ENCODE results near the gene INTS6.

Gene INTS6, protein sequence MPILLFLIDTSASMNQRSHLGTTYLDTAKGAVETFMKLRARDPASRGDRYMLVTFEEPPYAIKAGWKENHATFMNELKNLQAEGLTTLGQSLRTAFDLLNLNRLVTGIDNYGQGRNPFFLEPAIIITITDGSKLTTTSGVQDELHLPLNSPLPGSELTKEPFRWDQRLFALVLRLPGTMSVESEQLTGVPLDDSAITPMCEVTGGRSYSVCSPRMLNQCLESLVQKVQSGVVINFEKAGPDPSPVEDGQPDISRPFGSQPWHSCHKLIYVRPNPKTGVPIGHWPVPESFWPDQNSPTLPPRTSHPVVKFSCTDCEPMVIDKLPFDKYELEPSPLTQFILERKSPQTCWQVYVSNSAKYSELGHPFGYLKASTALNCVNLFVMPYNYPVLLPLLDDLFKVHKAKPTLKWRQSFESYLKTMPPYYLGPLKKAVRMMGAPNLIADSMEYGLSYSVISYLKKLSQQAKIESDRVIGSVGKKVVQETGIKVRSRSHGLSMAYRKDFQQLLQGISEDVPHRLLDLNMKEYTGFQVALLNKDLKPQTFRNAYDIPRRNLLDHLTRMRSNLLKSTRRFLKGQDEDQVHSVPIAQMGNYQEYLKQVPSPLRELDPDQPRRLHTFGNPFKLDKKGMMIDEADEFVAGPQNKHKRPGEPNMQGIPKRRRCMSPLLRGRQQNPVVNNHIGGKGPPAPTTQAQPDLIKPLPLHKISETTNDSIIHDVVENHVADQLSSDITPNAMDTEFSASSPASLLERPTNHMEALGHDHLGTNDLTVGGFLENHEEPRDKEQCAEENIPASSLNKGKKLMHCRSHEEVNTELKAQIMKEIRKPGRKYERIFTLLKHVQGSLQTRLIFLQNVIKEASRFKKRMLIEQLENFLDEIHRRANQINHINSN

DNA sequence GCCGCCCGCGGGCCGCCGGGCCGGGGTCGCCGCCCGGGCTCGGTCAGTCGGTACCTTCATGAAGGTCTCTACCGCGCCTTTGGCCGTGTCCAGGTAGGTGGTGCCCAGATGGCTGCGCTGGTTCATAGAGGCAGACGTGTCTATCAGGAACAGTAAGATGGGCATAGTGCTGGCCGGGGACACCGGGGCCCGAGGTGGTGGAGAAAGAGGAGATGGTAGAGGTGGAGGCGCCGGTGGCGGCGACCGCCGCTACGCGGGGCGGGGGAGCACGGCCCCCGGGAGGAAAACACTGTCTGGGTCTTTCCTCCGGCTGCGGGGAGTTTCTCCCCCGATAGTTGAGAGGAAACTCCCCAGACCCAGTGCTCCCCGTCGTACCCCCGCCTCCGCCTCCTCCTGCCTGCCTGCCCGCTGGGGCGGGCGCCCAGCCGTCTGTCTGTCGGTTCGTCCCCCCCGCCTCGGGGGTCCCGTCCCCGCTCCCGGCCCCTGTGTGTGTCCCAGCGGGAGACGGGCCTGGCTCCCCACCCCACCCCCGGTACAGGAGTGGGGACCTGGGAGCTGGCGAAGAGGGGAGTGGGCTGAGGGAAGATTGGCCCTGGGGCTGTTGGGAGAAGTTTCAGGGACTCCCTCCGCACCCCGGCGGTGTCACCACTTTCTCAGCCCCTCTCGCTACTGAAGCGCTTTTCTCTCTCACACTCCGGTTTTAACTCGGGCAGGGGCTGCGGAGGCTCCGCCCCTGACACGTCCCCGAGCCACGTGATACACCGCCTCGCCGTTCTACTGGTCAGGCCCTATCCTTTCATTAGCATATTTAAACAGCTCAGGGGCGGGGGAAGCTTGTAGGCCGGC is at the start of gene INTS6:
Gene INTS6, minus strand, starts transcription at position 676 of the 846 bp plus-strand sequence. Its CDS starts 511 bp downstream, at position 165.
- peak; percentile 100 for DNase-seq (ENCODE audit: low read depth)

DNA sequence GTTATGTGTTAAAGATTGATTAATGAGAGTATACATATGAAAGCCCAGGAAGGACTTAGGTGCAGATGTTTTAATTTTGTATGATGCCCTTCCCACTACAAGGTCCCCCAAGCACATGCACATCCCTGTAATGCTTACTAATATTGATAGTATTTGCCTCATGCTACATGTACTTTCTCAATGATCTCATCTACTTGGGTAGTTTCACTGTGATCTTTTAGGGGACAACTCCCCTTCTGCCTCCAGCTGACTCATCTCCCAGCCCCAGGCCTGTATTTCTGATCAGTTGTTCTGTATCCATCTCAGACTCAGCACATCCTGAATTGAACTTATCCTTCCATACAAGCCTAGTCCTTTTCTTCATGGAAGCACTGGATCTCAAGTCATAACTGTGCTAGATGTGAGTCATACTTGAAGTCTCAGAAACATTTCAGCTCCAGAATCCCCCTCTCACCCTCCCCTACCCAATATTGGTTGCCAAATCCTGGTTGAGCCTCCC is 49.4 kb upstream of the INTS6 start:
- peak; percentile 48 for DNase-seq (ENCODE audit: low read depth)

DNA sequence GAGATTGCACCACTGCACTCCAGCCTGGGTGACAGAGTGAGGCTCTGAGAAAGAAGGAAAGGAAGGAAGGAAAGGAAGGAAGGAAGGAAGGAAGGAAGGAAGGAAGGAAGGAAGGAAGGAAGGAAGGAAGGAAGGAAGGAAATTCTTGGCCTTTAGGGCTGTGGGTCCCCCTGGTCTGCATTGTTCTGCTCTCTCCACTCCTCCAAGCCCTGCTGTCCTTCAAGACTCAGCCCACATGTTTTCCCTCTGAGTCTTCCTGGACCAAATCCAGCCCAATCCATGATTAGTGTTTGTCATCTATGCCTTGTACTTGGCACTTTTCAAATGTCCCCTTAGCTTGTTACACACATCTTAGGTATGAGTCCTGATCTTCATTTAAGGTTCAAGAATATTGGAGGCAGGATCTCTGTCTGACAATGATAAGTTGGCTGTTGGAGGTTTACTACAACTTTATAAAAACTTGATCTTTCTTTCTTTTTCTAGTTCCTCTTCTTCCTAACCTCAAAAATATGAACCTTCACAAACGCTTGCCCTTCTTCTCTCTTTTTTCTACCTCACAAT is 48.8 kb upstream of the INTS6 start:
- peak; percentile 88 for DNase-seq (ENCODE audit: low read depth)

DNA sequence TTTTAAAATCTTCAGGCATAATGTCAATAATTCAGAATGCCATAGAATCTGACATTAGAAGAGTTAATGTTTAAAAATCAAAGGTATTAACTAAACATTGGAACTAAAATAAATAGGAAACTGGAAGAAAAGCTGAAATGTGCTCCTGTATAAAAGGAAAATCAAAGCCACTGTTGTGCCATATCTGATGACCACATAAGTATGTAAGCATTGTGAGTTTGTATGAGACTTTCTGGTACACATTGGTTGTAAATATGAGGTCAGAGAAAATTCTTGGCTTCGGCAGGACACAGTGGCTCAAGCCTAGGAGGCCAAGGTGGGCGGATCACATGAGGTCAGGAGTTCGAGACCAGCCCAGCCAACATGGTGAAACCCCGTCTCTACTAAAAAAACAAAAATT is 48.3 kb upstream of the INTS6 start:
- DNase-seq (ENCODE audit: low read depth): no peak

DNA sequence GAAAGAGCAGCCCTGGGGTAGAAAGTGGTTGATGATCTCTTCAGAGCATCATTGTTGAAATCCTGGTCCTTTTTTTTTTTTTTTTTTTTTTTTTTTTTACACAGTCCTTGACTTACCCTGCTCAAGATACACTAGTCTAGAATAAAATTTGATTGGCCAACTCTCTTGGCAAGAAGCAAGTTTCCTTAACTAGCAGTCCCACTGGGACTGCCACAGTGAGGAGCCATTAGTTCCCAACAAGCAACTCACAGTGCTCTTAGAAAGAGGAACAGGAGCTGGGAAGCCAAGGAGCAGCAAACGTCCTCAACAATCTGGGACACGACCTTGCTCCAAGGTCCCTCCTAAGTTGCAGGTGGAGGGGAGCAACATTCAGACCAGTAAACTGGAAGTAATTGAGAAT is 47.9 kb upstream of the INTS6 start:
- no peak for DNase-seq (ENCODE audit: low read depth)

DNA sequence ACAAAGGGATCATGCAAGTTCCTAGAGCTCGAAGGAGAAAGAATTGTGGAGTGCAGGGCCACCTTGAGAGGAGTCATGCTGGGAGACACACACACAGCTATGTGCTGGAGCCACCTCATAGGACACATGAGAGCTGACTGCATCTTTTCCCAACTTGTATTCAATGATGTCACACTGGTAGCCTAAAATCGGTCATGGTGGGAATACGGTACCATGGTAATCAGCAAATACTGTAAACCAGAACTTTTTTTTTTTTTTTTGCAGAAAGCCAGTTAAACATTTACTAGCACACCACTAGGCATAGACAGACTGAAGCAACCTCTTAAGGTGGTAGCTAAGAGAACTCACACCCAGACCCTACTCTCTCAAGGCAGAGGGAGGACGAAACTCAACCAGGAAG is 47.0 kb upstream of the INTS6 start:
- no peak for DNase-seq (ENCODE audit: low read depth)

DNA sequence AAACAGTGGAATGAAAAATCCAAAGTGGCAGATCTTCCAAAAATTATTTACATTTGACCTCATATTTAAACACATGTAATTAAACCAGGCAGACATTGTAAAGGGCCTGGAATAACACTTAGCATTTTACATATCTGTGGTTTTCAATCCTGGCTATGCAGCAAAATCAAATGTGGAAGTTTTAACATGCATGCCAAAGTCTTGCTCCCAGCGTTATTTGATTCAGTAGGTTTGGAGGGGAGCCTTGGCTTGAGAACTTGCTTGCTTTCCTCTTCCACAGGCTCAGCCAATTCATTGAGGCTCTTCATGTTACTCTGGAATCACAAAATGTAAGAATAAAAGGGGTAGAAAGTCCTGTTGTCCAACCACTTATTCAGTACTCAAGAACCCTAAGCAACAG is 42.5 kb upstream of the INTS6 start:
- DNase-seq (ENCODE audit: low read depth): no peak

DNA sequence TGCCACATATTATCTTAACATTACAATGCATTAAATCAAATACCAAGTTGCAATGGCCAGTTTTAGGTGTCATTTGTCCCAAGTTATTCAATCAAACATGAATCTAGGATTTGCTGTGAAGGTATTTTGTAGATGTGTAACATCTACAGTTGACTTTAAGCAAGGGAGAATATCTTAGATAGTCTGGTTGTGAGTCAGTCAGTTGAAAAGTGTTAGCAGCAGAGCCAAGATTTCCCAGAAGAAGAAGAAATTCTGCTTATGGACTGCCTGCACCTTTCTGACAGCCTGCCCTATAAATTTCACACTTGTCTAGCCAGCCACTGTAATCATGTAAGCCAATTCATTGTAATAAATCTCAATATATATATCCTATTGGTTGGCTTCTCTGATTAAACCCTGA is 41.3 kb upstream of the INTS6 start:
- peak; percentile 66 for DNase-seq (ENCODE audit: low read depth)

DNA sequence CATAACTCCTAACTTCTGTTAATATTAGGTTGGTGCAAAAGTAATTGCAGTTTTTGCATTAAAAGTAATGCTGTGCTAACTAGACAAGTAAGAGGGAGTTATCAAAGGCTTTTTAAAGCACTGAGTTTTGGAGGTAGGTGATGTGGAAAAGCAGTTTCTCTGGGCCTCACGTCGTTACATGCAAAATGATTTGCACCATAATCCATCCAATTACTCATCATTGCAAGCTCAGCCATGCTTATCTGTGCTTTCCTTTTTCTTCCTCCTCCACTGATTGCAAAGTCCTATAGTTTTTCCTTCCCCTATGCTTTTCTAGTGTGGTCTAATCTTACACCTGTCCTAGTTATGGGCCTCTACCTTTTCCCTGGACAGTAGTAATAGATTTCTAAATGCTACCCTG is 35.4 kb upstream of the INTS6 start:
- no peak for DNase-seq (ENCODE audit: low read depth)

DNA sequence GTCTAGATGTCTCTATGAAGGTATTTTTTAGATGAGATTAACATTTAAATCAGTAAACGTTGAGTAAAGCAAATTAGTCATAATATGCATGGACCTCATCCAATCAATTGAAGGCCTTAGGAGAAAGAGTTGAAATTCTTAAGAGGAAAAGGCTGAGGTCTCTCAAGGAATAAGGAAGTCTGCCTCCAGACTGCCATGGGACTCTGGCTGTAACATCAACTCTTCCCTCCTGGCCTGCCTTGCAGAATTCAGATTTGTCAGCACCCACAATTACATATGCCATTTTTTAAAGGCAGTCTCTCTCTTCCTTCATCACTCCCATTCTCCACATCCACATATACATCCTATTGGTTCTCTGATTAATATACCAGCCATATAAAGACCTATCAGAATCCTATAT is 28.8 kb upstream of the INTS6 start:
- DNase-seq (ENCODE audit: low read depth): no peak

DNA sequence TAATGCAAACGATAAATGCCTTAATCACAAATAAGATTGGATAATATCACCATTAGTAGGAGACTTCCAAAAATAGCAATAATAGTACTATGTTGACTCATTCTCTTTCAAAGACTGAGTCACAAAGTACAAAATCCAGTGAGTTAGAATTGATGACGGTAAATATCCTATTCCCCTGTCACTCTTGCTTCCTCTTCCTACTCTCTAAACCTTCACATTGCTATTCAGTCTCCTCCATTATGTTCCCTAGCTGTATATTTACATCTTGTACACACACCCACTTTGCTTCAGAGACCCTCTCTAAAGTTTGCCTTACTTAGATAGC is 26.3 kb upstream of the INTS6 start:
- DNase-seq (ENCODE audit: low read depth): peak; percentile 75

DNA sequence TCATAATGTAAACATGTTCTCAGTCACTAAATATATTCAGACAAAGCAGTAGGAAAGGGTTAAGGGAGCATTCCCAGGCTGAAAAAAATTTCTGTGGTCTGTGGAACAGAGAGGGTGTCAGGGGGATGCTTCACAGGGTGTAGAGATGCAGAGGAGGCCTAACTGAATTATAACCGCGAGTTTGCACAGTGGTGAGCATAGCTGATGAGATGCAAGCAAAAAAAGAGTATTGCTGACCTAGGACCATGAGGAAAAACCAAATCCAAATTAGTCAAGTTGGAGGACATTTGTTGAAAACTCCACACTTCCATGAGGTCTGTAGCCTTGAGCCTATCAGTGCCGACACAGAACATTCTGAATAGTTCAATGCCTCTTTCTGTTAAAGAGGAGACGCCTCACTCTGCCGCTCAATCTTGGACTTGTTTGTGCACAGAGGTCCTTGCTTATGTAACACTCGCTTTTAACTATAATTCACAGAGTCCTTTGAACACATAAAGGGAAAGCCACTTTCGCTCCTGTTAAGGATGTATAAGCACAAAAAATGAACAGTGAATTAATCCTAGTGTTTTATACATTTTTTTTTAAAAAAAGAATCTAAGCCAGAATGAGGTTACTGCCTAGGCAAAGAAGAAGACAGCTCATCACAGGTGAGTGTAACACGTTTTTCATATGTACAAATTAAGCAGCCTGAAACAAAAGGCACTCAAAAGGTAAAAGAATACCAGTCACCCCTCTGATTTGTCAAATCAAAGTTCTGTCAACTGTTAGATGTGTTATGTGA is 25.8 kb upstream of the INTS6 start:
- DNase-seq (ENCODE audit: low read depth): no peak

DNA sequence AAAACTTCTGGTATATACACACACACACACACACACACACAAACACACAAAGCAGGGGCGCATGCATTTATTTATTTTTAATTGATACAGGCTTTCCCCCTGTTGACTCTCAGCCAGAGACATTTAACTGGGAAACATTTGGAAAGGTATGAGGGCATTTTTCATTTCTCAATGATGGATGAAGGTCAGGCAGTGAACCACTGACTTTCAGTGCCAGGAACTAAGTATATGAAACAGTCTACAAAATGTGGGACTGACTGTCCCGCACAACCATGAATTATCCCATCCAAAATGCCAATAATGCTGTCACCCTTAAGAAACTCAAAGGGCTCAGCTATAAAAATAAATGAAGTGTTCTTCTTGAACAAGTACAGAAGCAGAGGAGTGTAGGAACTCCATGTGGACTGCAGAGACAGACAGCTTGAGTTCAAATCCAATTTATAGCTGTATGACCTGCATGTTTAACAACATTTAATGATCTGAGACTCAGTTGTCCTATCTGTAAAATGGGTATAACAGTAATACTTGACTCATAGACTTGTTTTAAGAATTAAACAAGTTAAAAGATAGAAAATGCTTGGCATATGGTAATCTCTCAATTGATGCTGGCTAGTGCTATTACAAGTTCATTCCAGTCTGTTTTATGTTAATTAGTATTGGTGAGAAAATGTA is 25.0 kb upstream of the INTS6 start:
- no peak for DNase-seq (ENCODE audit: low read depth)

DNA sequence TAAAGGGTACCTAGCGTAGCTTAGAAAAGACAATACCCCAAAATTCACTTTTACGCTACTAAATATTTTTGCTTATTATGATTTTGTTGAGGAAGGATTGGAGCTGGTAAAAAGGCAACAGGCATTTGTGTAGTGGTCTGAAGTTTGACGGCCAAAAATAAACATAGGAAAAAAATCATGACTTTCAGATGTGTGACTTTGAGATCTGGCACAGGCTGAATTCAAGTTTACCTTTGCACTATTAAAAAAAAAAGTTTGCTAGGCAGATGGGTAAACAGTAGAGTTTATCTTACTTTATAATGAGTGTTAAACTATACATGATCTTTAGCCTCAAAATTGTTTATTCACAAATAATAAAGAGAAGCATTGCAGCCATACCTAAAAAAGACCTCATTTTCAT is 24.3 kb upstream of the INTS6 start:
- no peak for DNase-seq (ENCODE audit: low read depth)

DNA sequence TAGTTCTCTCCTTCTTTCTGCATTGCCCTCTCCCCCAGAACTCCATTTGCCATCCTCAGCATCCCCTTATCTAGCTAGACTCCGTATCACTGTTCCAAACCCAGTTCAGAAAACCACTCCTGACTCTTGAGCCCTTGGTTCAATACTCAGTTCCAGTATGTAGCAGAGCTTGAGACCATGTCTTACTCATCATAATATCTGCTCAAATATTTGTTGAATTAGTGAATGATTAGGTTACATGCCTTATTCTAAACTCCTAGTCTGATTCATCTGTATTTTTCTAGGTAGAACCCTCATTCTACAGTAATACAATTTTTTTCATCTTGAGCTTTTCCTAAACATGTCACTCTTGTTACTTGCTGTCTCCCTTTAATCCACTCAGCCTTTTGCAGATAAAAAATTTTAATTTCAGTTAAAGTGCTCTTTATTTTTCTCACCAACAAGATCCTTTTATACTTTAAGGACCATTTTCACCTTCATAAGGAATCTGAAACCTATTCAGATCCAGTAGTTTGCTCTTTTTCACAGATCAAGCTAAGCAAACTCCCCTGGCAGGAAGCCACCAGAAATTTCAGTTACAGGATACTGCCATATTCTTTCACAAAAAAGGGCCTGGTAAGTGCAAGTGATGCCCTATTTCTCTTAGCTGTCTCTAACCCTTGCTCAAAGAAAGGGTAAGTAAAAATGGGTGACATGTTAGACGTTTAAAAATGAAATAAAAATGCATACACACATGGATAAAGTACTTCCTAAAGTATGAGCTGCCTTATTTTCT is 23.1 kb upstream of the INTS6 start:
- peak; percentile 12 for DNase-seq (ENCODE audit: low read depth)

DNA sequence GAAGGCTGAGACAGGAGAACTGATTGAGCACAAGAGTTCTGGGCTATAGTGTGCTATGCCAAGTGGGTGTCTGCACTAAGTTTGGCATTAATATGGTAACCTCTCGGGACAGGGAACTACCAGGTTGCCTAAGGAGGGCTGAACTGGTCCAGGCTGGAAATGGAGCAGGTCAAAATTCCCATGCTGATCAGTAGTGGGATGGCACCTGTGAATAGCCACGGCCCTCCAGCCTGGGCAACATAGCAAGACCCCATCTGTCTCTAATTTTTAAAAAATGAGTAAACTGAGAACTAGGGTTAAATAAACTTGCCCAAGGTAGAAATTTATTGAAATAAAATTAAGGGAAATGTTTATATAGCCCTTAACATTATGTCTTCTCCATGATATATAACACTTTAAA is 17.0 kb upstream of the INTS6 start:
- no peak for DNase-seq (ENCODE audit: low read depth)

DNA sequence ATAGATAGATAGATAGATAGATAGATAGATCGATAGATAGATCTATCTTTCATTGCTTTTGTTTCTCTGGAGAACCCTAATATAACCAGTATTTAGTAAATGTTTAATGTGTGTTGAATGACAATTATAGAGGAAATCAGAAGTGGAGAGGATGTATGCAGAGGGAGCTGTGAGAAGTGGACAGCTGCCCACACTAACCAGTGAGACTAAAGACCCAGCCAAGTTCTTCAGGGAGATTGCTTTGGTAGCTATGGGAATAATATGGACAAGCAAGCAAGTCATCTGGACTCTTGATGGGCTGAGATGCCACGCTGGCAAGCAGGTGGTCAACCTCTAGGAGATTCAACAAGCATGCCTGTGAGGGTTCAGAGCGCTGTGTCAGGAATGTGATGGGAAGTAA is 14.9 kb upstream of the INTS6 start:
- DNase-seq (ENCODE audit: low read depth): no peak

DNA sequence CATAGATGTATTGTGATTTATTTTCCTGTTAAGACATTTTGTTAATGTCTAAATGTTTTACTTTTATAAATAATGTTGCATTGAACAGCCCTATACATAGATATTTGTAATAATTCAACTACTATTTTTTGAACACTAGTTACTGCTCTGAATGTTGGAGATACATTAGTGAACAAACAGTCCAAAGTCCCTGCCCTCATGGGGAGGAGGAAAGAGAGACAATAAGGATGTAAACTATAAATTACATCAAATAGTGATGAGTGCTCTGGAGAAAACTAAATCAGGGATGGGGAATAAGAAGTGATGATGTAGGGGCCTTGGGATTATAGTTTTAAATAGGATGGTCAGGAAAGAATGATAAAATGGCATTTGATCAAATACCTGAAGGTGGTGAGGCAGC is 12.3 kb upstream of the INTS6 start:
- DNase-seq (ENCODE audit: low read depth): no peak

DNA sequence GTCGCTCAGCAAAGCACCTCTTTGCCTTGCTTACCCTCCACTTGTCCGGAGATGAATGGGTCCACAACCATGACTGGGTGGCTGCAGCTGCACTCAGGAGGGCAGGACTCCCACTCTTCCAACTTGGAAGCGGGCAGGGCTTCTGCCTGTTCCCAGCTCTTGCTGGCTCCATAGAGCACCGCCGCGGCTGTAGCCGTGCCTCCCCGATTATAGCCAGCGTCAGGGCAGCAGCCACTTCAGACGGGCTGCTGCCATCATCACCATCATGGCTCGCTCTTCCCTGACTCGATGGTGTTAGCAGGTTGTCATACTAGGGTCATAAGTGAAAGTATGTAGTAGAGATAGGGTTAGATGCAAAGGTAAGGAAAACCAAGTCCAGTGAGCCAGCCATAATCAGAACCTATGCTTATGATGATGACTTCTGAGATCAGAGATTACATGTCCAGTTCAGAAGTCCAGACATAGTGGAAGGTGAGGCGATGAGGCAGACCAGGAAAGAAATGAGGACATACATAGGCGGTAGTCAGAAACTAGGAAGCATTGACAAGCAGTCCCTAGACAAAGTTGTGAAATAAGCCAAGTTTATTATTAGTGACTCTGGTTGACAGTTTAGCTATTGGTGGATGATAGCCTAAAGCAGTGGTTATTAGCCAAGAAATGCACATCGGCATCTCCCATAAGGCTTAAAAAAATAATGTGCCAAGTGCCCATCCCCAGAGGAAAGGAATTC is 4.4 kb upstream of the INTS6 start:
- DNase-seq (ENCODE audit: low read depth): no peak

Data from EH (cell line).